DOHH2 (cell line): ENCODE data around the gene ZPBP.

ENCODE experiments used
- EZH2phosphoT487 ChIP-seq: fragments of 200-600 bp; sonication (generic); IDR thresholded peaks from 2 replicates; pipeline ENCODE4 v1.6.1; 2017; ENCODE audit warnings: borderline replicate concordance, mild to moderate bottlenecking, antibody characterized with exemption, low read length, moderate library complexity, mixed read lengths
- TF ChIP-seq, protein P1 (sequence below): fragments of 200-600 bp; sonication (generic); IDR thresholded peaks from one replicate; pipeline ENCODE4 v1.5.1; 2014; ENCODE audit warnings: antibody characterized with exemption, mild to moderate bottlenecking, low read depth, low read length; ENCODE audit not compliant: poor library complexity, severe bottlenecking

DNA sequence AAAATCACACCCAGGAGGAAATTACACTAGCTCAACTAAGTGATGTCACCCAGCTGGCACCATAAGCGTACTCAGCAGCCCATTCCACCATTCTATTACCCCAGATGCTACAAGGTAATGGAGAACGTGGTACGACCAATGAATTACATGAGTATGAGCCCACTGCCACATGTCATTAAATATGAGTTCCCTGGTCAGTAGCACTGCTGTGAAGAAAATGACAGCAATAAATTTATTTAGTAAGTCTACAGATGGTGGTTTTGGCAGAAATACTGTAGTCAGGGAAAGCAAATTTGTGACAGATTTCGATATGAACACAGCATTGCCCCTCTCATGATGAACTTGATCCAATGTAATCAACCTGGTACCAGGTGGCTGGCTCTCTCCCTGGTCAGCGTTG lies 165.4 kb downstream of the ZPBP start:
- TF ChIP-seq, protein P1, sequence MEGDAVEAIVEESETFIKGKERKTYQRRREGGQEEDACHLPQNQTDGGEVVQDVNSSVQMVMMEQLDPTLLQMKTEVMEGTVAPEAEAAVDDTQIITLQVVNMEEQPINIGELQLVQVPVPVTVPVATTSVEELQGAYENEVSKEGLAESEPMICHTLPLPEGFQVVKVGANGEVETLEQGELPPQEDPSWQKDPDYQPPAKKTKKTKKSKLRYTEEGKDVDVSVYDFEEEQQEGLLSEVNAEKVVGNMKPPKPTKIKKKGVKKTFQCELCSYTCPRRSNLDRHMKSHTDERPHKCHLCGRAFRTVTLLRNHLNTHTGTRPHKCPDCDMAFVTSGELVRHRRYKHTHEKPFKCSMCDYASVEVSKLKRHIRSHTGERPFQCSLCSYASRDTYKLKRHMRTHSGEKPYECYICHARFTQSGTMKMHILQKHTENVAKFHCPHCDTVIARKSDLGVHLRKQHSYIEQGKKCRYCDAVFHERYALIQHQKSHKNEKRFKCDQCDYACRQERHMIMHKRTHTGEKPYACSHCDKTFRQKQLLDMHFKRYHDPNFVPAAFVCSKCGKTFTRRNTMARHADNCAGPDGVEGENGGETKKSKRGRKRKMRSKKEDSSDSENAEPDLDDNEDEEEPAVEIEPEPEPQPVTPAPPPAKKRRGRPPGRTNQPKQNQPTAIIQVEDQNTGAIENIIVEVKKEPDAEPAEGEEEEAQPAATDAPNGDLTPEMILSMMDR, result no peak
- no peak for TF ChIP-seq EZH2phosphoT487
